Measurements from ENCODE around the gene SGCA.

GRCh38 chr17:50169881-50170459 is 4.2 kb downstream of the SGCA start:
- TF ChIP-seq, protein P1, sequence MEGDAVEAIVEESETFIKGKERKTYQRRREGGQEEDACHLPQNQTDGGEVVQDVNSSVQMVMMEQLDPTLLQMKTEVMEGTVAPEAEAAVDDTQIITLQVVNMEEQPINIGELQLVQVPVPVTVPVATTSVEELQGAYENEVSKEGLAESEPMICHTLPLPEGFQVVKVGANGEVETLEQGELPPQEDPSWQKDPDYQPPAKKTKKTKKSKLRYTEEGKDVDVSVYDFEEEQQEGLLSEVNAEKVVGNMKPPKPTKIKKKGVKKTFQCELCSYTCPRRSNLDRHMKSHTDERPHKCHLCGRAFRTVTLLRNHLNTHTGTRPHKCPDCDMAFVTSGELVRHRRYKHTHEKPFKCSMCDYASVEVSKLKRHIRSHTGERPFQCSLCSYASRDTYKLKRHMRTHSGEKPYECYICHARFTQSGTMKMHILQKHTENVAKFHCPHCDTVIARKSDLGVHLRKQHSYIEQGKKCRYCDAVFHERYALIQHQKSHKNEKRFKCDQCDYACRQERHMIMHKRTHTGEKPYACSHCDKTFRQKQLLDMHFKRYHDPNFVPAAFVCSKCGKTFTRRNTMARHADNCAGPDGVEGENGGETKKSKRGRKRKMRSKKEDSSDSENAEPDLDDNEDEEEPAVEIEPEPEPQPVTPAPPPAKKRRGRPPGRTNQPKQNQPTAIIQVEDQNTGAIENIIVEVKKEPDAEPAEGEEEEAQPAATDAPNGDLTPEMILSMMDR (IDR thresholded peaks at IDR 0.05; ENCODE audit: low read depth, low read length, poor library complexity, severe bottlenecking): no peak
- TF ChIP-seq EZH2phosphoT487 (IDR thresholded peaks at IDR 0.05; ENCODE audit: borderline replicate concordance, low read length): no peak
